GM12878 (cell line): ENCODE measurements around the gene SP3. TPM values are rescaled to one million over a fixed set of nuclear protein-coding genes. Genes with fewer than 3 reads are reported as not detected.

ENCODE experiments used
- BHLHE40 ChIP-seq, 2 experiments: fragments of 450-650 bp in 1 of 2; IDR thresholded peaks; 2 replicates each; pipeline ENCODE4 v1.6.1; 2011 to 2017; ENCODE audit warnings: low read depth in 2 of 2, borderline replicate concordance in 1 of 2, improper control_type of control experiment in 1 of 2, low read length in 1 of 2, mild to moderate bottlenecking in 1 of 2
- IRF3 ChIP-seq: fragments of 450-650 bp; IDR thresholded peaks from 2 replicates; pipeline ENCODE4 v1.6.1; 2014; ENCODE audit warnings: mild to moderate bottlenecking
- MEF2A ChIP-seq: IDR thresholded peaks from 2 replicates; pipeline ENCODE4 v1.6.1; 2011; ENCODE audit warnings: low read depth, mild to moderate bottlenecking, low read length, moderate library complexity; ENCODE audit not compliant: insufficient read depth
- MEF2B ChIP-seq: fragments of 450-650 bp; IDR thresholded peaks from 2 replicates; pipeline ENCODE4 v1.6.1; 2018; ENCODE audit warnings: mild to moderate bottlenecking, moderate library complexity; ENCODE audit not compliant: partially characterized antibody, poor library complexity, severe bottlenecking
- NBN ChIP-seq: fragments of 450-650 bp; IDR thresholded peaks from 2 replicates; pipeline ENCODE4 v1.6.1; 2016
- NFXL1 ChIP-seq: fragments of 450-650 bp; IDR thresholded peaks from 2 replicates; pipeline ENCODE4 v1.6.1; 2017; ENCODE audit warnings: antibody characterized with exemption, mild to moderate bottlenecking, borderline replicate concordance
- NFYB ChIP-seq: IDR thresholded peaks from 2 replicates; pipeline ENCODE4 v1.6.1; 2011; ENCODE audit warnings: low read depth, mild to moderate bottlenecking, low read length, improper control_type of control experiment, moderate library complexity; ENCODE audit not compliant: insufficient read depth
- NR2C1 ChIP-seq: fragments of 450-650 bp; IDR thresholded peaks from 2 replicates; pipeline ENCODE4 v1.6.1; 2017; ENCODE audit warnings: antibody characterized with exemption, mild to moderate bottlenecking, moderate library complexity
- PBX3 ChIP-seq: IDR thresholded peaks from 2 replicates; pipeline ENCODE4 v1.6.1; 2011; ENCODE audit warnings: mild to moderate bottlenecking, low read depth, low read length, moderate library complexity; ENCODE audit not compliant: insufficient replicate concordance
- POU2F2 ChIP-seq: IDR thresholded peaks from 3 replicates; pipeline ENCODE4 v1.6.1; 2011; ENCODE audit warnings: low read depth, mild to moderate bottlenecking, low read length, borderline replicate concordance
- RB1 ChIP-seq: fragments of 450-650 bp; formaldehyde crosslinking; IDR thresholded peaks from 2 replicates; pipeline ENCODE4 v1.6.1; 2017; ENCODE audit warnings: mild to moderate bottlenecking, borderline replicate concordance
- SREBF1 ChIP-seq: IDR thresholded peaks from 2 replicates; pipeline ENCODE4 v1.6.1; 2012; ENCODE audit warnings: mild to moderate bottlenecking, low read length
- STAT3 ChIP-seq: IDR thresholded peaks from 2 replicates; pipeline ENCODE4 v1.6.1; 2011; ENCODE audit warnings: low read depth, low read length, improper control_type of control experiment
- SUPT20H ChIP-seq: IDR thresholded peaks from 2 replicates; pipeline ENCODE4 v1.6.1; 2011; ENCODE audit warnings: low read depth, mild to moderate bottlenecking, low read length, moderate library complexity, borderline replicate concordance; ENCODE audit not compliant: control insufficient read depth
- SUZ12 ChIP-seq: fragments of 200-600 bp; sonication (generic); IDR thresholded peaks from one replicate; pipeline ENCODE4 v1.6.1; 2018; ENCODE audit warnings: antibody characterized with exemption, mild to moderate bottlenecking; ENCODE audit not compliant: unreplicated experiment
- ZBTB40 ChIP-seq: fragments of 450-650 bp; IDR thresholded peaks from 2 replicates; pipeline ENCODE4 v1.6.1; 2016; ENCODE audit warnings: mild to moderate bottlenecking, moderate library complexity, borderline replicate concordance
- ZNF207 ChIP-seq: fragments of 450-650 bp; IDR thresholded peaks from 2 replicates; pipeline ENCODE4 v1.6.1; 2014; ENCODE audit warnings: antibody characterized with exemption, mild to moderate bottlenecking, borderline replicate concordance
- ZNF687 ChIP-seq: fragments of 450-650 bp; IDR thresholded peaks from 2 replicates; pipeline ENCODE4 v1.6.1; 2017; ENCODE audit warnings: mild to moderate bottlenecking, moderate library complexity
- polyA plus RNA-seq, 11 experiments: library from polyadenylated mRNA; depleted of rRNA in 4 of 11; unstranded in 6 of 11; stranded (reverse) in 5 of 11; fragments of >200 nt; fragmentation: Nextera tagmentation in 4 of 11; fragmentation: Illumina TruSeq in 1 of 11; extraction: Ambion mirVana in 4 of 11; extraction: Trizol in 1 of 11; gene quantifications; 1 replicate in 1 of 11; 2 replicates in 10 of 11; pipeline versions ENCODE4 v1.2.1 to v1.2.3, GENCODE V29; 2011 to 2016; ENCODE audit warnings: inconsistent platforms in 2 of 11, missing spikeins in 2 of 11, low read depth in 1 of 11
- total RNA-seq, 4 experiments: library from RNA; depleted of rRNA in 3 of 4; stranded (reverse); fragments of >200 nt in 3 of 4; fragmentation: Illumina TruSeq in 1 of 4; extraction: Trizol in 1 of 4; gene quantifications; 2 replicates each; pipeline versions ENCODE4 v1.2.1 to v1.2.3, GENCODE V29; 2013 to 2021

The SP3 gene
- total and polyA plus RNA-seq, 10 of the 15 experiments (the other 5 are each of a cell fraction or from before 2014, with no cell fraction given) = 9.9 to 87.6 (median 52.4) TPM

GRCh38 chr2:173964565-173965371, 405 bp downstream of the SP3 start (continued):
- TF ChIP-seq ZNF687 (no peak), ZBTB40 (no peak), NBN (no peak), PBX3 (peak; percentile 13), MEF2A (0 out of 2 replicates have a peak, but pooled peaks have one; percentile 22), NFYB (no peak), STAT3 (no peak), RB1 (0 out of 2 replicates have a peak, but pooled peaks have one; percentile 22), ZNF207 (no peak), SUZ12 (no peak), POU2F2 (peak; percentile 72; the same call in 2 of the 3 replicates), SUPT20H (no peak), NFXL1 (peak; percentile 92), MEF2B (no peak), IRF3 (no peak), BHLHE40 (IDR thresholded peaks at IDR 0.05; ENCODE audit: borderline replicate concordance in 1 of 2, low read depth in 2 of 2, low read length in 1 of 2) (no peak), SREBF1 (no peak), NR2C1 (no peak)
